Upper lobe of left lung (tissue), 4 donors: ENCODE data around the gene TOMM7.

Experiments used
- POLR2A ChIP-seq, 4 donors: fragments of 450-650 bp; IDR thresholded peaks; one replicate each; pipeline ENCODE4 v1.5.1; 2016 to 2017; ENCODE audit warnings: antibody characterized with exemption in 4 of 4, mild to moderate bottlenecking in 2 of 4
- TF ChIP-seq, protein P1 (sequence below), 6 experiments: fragments of 450-650 bp in 4 of 6; fragments of 200-600 bp in 2 of 6; sonication (generic) in 2 of 6; IDR thresholded peaks; one replicate each; pipeline ENCODE4 v1.5.1; 2016 to 2019; ENCODE audit warnings: antibody characterized with exemption in 6 of 6

DNA sequence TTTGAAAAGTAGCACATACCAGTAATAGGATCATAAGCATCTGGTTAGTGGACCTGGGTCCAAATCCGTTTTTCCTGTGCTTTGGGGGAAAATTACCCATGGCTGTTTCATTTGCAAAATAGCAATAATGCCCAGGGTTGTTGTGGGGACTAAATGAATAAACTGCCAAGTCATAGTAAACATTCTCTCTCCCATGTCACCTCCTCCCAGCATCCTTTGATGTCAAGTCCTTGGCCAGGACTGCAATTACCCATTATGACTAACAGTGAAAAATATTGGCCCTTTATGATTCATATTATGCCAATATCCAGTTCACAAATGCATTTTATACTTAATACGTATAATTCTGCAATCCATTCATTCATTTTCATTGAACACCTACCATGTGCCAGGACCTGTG is 23.0 kb downstream of the TOMM7 start:
- TF ChIP-seq, protein P1, sequence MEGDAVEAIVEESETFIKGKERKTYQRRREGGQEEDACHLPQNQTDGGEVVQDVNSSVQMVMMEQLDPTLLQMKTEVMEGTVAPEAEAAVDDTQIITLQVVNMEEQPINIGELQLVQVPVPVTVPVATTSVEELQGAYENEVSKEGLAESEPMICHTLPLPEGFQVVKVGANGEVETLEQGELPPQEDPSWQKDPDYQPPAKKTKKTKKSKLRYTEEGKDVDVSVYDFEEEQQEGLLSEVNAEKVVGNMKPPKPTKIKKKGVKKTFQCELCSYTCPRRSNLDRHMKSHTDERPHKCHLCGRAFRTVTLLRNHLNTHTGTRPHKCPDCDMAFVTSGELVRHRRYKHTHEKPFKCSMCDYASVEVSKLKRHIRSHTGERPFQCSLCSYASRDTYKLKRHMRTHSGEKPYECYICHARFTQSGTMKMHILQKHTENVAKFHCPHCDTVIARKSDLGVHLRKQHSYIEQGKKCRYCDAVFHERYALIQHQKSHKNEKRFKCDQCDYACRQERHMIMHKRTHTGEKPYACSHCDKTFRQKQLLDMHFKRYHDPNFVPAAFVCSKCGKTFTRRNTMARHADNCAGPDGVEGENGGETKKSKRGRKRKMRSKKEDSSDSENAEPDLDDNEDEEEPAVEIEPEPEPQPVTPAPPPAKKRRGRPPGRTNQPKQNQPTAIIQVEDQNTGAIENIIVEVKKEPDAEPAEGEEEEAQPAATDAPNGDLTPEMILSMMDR (IDR thresholded peaks at IDR 0.05), result no peak
- TF ChIP-seq POLR2A (IDR thresholded peaks at IDR 0.05), result no peak
